ENCODE measurements around the gene PWWP2A.

PWWP2A gene

GRCh38 chr5:160119905-160120266, 636 bp upstream of the PWWP2A start:
- Histone ChIP-seq H3K9me3 (ENCODE audit: low read length) (no peaks in the 10 kb centered on the region), H3K36me3 (ENCODE audit: insufficient read depth, low read length) (no peaks in the 10 kb centered on the region), H3K9ac (ENCODE audit: low read length) (no peak overlapping the region), H3K4me1 (ENCODE audit: insufficient read depth, low read length) (peaks cover 9% of the 10 kb centered on the region), H3K4me3 (ENCODE audit: low read depth in 1 of 2, low read length in 2 of 2) (no peak overlapping the region), H3K27ac (ENCODE audit: low read depth, low read length) (no peak overlapping the region), H3K27me3 (ENCODE audit: control insufficient read depth in 1 of 2, insufficient read depth in 2 of 2, low read length in 2 of 2) (no peaks in the 10 kb centered on the region)

- H3K4me3 ChIP-seq (ENCODE audit: low read depth in 1 of 2, low read length in 2 of 2) = peak overlapping the region; percentile 75 to 91
- peaks cover 4% of the 10 kb centered on the region for H3K36me3 ChIP-seq (ENCODE audit: insufficient read depth, low read length)
- H3K9me3 ChIP-seq (ENCODE audit: low read length) = no peaks in the 10 kb centered on the region
- H3K27me3 ChIP-seq (ENCODE audit: control insufficient read depth in 1 of 2, insufficient read depth in 2 of 2, low read length in 2 of 2) = no peaks in the 10 kb centered on the region
- H3K4me1 ChIP-seq (ENCODE audit: insufficient read depth, low read length) = peaks cover 9% of the 10 kb centered on the region
- peak overlapping the region; percentile 92 for H3K27ac ChIP-seq (ENCODE audit: low read depth, low read length)
- H3K9ac ChIP-seq (ENCODE audit: low read length) = peak overlapping the region; percentile 49
Measured at GRCh38 chr5:160118349-160119141, 705 bp downstream of the PWWP2A start.

GRCh38 chr5:160116991-160117390, 2.3 kb downstream of the PWWP2A start:
- Histone ChIP-seq H3K27me3 (ENCODE audit: control insufficient read depth in 1 of 2, insufficient read depth in 2 of 2, low read length in 2 of 2) (no peaks in the 10 kb centered on the region), H3K36me3 (ENCODE audit: insufficient read depth, low read length) (peaks cover 11% of the 10 kb centered on the region), H3K9ac (ENCODE audit: low read length) (no peak overlapping the region), H3K9me3 (ENCODE audit: low read length) (no peaks in the 10 kb centered on the region), H3K27ac (ENCODE audit: low read depth, low read length) (no peak overlapping the region), H3K4me1 (ENCODE audit: insufficient read depth, low read length) (peaks cover 9% of the 10 kb centered on the region), H3K4me3 (ENCODE audit: low read depth in 1 of 2, low read length in 2 of 2) (no peak overlapping the region)

GRCh38 chr5:160108124-160108523, 11.1 kb downstream of the PWWP2A start:
- Histone ChIP-seq H3K36me3 (ENCODE audit: insufficient read depth, low read length) (peaks cover 7% of the 10 kb centered on the region), H3K9ac (ENCODE audit: low read length) (no peak overlapping the region), H3K27ac (ENCODE audit: low read depth, low read length) (no peak overlapping the region), H3K4me3 (ENCODE audit: low read depth in 1 of 2, low read length in 2 of 2) (no peak overlapping the region), H3K9me3 (ENCODE audit: low read length) (no peaks in the 10 kb centered on the region), H3K27me3 (ENCODE audit: control insufficient read depth in 1 of 2, insufficient read depth in 2 of 2, low read length in 2 of 2) (no peaks in the 10 kb centered on the region), H3K4me1 (ENCODE audit: insufficient read depth, low read length) (peaks cover 5% of the 10 kb centered on the region)

GRCh38 chr5:160105686-160106360, 13.4 kb downstream of the PWWP2A start:
- Histone ChIP-seq H3K4me1 (ENCODE audit: insufficient read depth, low read length) (peaks cover 12% of the 10 kb centered on the region), H3K36me3 (ENCODE audit: insufficient read depth, low read length) (peaks cover 7% of the 10 kb centered on the region), H3K9ac (ENCODE audit: low read length) (no peak overlapping the region), H3K9me3 (ENCODE audit: low read length) (no peaks in the 10 kb centered on the region), H3K4me3 (ENCODE audit: low read depth in 1 of 2, low read length in 2 of 2) (no peak overlapping the region), H3K27ac (ENCODE audit: low read depth, low read length) (no peak overlapping the region), H3K27me3 (ENCODE audit: control insufficient read depth in 1 of 2, insufficient read depth in 2 of 2, low read length in 2 of 2) (no peaks in the 10 kb centered on the region)

GRCh38 chr5:160097991-160098390, 21.3 kb downstream of the PWWP2A start:
- H3K27ac ChIP-seq (ENCODE audit: low read depth, low read length) = no peak overlapping the region
- no peaks in the 10 kb centered on the region for H3K27me3 ChIP-seq (ENCODE audit: control insufficient read depth in 1 of 2, insufficient read depth in 2 of 2, low read length in 2 of 2)
- peaks cover 16% of the 10 kb centered on the region for H3K4me1 ChIP-seq (ENCODE audit: insufficient read depth, low read length)
- H3K4me3 ChIP-seq (ENCODE audit: low read depth in 1 of 2, low read length in 2 of 2) = no peak overlapping the region
- peaks cover 10% of the 10 kb centered on the region for H3K36me3 ChIP-seq (ENCODE audit: insufficient read depth, low read length)
- H3K9me3 ChIP-seq (ENCODE audit: low read length) = no peaks in the 10 kb centered on the region
- H3K9ac ChIP-seq (ENCODE audit: low read length) = no peak overlapping the region

GRCh38 chr5:160096178-160096577, 23.1 kb downstream of the PWWP2A start:
- no peaks in the 10 kb centered on the region for H3K27me3 ChIP-seq (ENCODE audit: control insufficient read depth in 1 of 2, insufficient read depth in 2 of 2, low read length in 2 of 2)
- no peak overlapping the region for H3K27ac ChIP-seq (ENCODE audit: low read depth, low read length)
- no peak overlapping the region for H3K9ac ChIP-seq (ENCODE audit: low read length)
- H3K9me3 ChIP-seq (ENCODE audit: low read length) = no peaks in the 10 kb centered on the region
- H3K36me3 ChIP-seq (ENCODE audit: insufficient read depth, low read length) = peaks cover 15% of the 10 kb centered on the region
- H3K4me1 ChIP-seq (ENCODE audit: insufficient read depth, low read length) = peaks cover 11% of the 10 kb centered on the region
- no peak overlapping the region for H3K4me3 ChIP-seq (ENCODE audit: low read depth in 1 of 2, low read length in 2 of 2)

- H3K4me1 ChIP-seq (ENCODE audit: insufficient read depth, low read length) = peaks cover 4% of the 10 kb centered on the region
Measured at GRCh38 chr5:160092960-160093707, 26.1 kb downstream of the PWWP2A start.

GRCh38 chr5:160092514-160092913, 26.7 kb downstream of the PWWP2A start:
- no peaks in the 10 kb centered on the region for H3K27me3 ChIP-seq (ENCODE audit: control insufficient read depth in 1 of 2, insufficient read depth in 2 of 2, low read length in 2 of 2)
- H3K9me3 ChIP-seq (ENCODE audit: low read length) = no peaks in the 10 kb centered on the region
- peaks cover 15% of the 10 kb centered on the region for H3K36me3 ChIP-seq (ENCODE audit: insufficient read depth, low read length)
- H3K4me3 ChIP-seq (ENCODE audit: low read depth in 1 of 2, low read length in 2 of 2) = no peak overlapping the region
- no peaks in the 10 kb centered on the region for H3K4me1 ChIP-seq (ENCODE audit: insufficient read depth, low read length)
- H3K27ac ChIP-seq (ENCODE audit: low read depth, low read length) = no peak overlapping the region
- no peak overlapping the region for H3K9ac ChIP-seq (ENCODE audit: low read length)

More at GRCh38 chr5:160092960-160093707, 26.1 kb downstream of the PWWP2A start:
- H3K27ac ChIP-seq (ENCODE audit: low read depth, low read length) = no peak overlapping the region
- no peaks in the 10 kb centered on the region for H3K27me3 ChIP-seq (ENCODE audit: control insufficient read depth in 1 of 2, insufficient read depth in 2 of 2, low read length in 2 of 2)
- no peak overlapping the region for H3K9ac ChIP-seq (ENCODE audit: low read length)
- peaks cover 15% of the 10 kb centered on the region for H3K36me3 ChIP-seq (ENCODE audit: insufficient read depth, low read length)
- no peak overlapping the region for H3K4me3 ChIP-seq (ENCODE audit: low read depth in 1 of 2, low read length in 2 of 2)
- no peaks in the 10 kb centered on the region for H3K9me3 ChIP-seq (ENCODE audit: low read length)

- Histone ChIP-seq H3K36me3 (ENCODE audit: insufficient read depth, low read length) (peaks cover 15% of the 10 kb centered on the region), H3K27me3 (ENCODE audit: control insufficient read depth in 1 of 2, insufficient read depth in 2 of 2, low read length in 2 of 2) (no peaks in the 10 kb centered on the region), H3K9ac (ENCODE audit: low read length) (no peak overlapping the region), H3K4me1 (ENCODE audit: insufficient read depth, low read length) (no peaks in the 10 kb centered on the region), H3K9me3 (ENCODE audit: low read length) (no peaks in the 10 kb centered on the region), H3K27ac (ENCODE audit: low read depth, low read length) (no peak overlapping the region), H3K4me3 (ENCODE audit: low read depth in 1 of 2, low read length in 2 of 2) (no peak overlapping the region)
Measured at GRCh38 chr5:160090059-160090458, 29.2 kb downstream of the PWWP2A start.

GRCh38 chr5:160089531-160089930, 29.7 kb downstream of the PWWP2A start:
- H3K9ac ChIP-seq (ENCODE audit: low read length) = no peak overlapping the region
- H3K4me3 ChIP-seq (ENCODE audit: low read depth in 1 of 2, low read length in 2 of 2) = no peak overlapping the region
- no peak overlapping the region for H3K27ac ChIP-seq (ENCODE audit: low read depth, low read length)
- H3K9me3 ChIP-seq (ENCODE audit: low read length) = no peaks in the 10 kb centered on the region
- H3K4me1 ChIP-seq (ENCODE audit: insufficient read depth, low read length) = no peaks in the 10 kb centered on the region
- peaks cover 15% of the 10 kb centered on the region for H3K36me3 ChIP-seq (ENCODE audit: insufficient read depth, low read length)
- no peaks in the 10 kb centered on the region for H3K27me3 ChIP-seq (ENCODE audit: control insufficient read depth in 1 of 2, insufficient read depth in 2 of 2, low read length in 2 of 2)

Measured in muscle layer of colon (tissue), 2 donors.